IPS-NIHi7 (cell line): ENCODE results near the gene ATP1B3.
"Not testable (repeated sequence)": the region's sequence is repeated elsewhere in the genome, so short reads cannot be mapped to it uniquely, and the experiment has no call there.

Source experiments
- DNase-seq: peaks from one replicate; pipeline ENCODE4 v3.0.0; 2012; ENCODE audit warnings: mixed read lengths; ENCODE audit errors: extremely low spot score

ATP1B3 gene

GRCh38 chr3:141904203-141904602 lies 27.8 kb downstream of the ATP1B3 start:
- DNase-seq, result no peak

- no peak for DNase-seq
Observed at GRCh38 chr3:141905129-141905528, 28.7 kb downstream of the ATP1B3 start.

GRCh38 chr3:141909408-141909807 lies 33.0 kb downstream of the ATP1B3 start:
- no peak for DNase-seq

GRCh38 chr3:141909986-141910385 lies 33.5 kb downstream of the ATP1B3 start:
- not testable (repeated sequence) for DNase-seq

- peak; percentile 64 for DNase-seq
Observed at GRCh38 chr3:141913150-141913811, 36.8 kb downstream of the ATP1B3 start.

- no peak for DNase-seq
Observed at GRCh38 chr3:141914311-141914710, 37.9 kb downstream of the ATP1B3 start.

GRCh38 chr3:141915016-141915415 lies 38.6 kb downstream of the ATP1B3 start:
- DNase-seq, result no peak

GRCh38 chr3:141915766-141916165 lies 39.3 kb downstream of the ATP1B3 start:
- no peak for DNase-seq

GRCh38 chr3:141920701-141921100 lies 44.3 kb downstream of the ATP1B3 start:
- DNase-seq, result no peak

GRCh38 chr3:141921316-141921715 lies 44.9 kb downstream of the ATP1B3 start:
- no peak for DNase-seq

- DNase-seq, result not testable (repeated sequence)
Observed at GRCh38 chr3:141925677-141926076, 49.2 kb downstream of the ATP1B3 start.

- DNase-seq, result no peak
Observed at GRCh38 chr3:141926929-141927328, 50.5 kb downstream of the ATP1B3 start.

- DNase-seq, result no peak
Observed at GRCh38 chr3:141928631-141929270, 52.3 kb downstream of the ATP1B3 start.

GRCh38 chr3:141929341-141929995 lies 53.0 kb downstream of the ATP1B3 start:
- DNase-seq, result no peak

- no peak for DNase-seq
Observed at GRCh38 chr3:141930801-141931200, 54.4 kb downstream of the ATP1B3 start.

GRCh38 chr3:141933421-141934300 lies 57.2 kb downstream of the ATP1B3 start:
- no peak for DNase-seq

GRCh38 chr3:141934354-141934753 lies 57.9 kb downstream of the ATP1B3 start:
- DNase-seq, result no peak

- peak; percentile 15 for DNase-seq
Observed at GRCh38 chr3:141938011-141938500, 61.6 kb downstream of the ATP1B3 start.

GRCh38 chr3:141939759-141940158 lies 63.3 kb downstream of the ATP1B3 start:
- no peak for DNase-seq

- peak; percentile 24 for DNase-seq
Observed at GRCh38 chr3:141940194-141940776, 63.8 kb downstream of the ATP1B3 start.

GRCh38 chr3:141941093-141941492 lies 64.7 kb downstream of the ATP1B3 start:
- DNase-seq, result no peak
